Measurements from ENCODE around the gene DHX32. TPM values are rescaled to one million over a fixed set of nuclear protein-coding genes. Genes with fewer than 3 reads are reported as not detected.

Gene DHX32
- total and polyA plus RNA-seq, 2 donors (not counting 3 experiments of a cell fraction or from before 2014, with no cell fraction given) = 17.1 to 29.6 TPM

DNA sequence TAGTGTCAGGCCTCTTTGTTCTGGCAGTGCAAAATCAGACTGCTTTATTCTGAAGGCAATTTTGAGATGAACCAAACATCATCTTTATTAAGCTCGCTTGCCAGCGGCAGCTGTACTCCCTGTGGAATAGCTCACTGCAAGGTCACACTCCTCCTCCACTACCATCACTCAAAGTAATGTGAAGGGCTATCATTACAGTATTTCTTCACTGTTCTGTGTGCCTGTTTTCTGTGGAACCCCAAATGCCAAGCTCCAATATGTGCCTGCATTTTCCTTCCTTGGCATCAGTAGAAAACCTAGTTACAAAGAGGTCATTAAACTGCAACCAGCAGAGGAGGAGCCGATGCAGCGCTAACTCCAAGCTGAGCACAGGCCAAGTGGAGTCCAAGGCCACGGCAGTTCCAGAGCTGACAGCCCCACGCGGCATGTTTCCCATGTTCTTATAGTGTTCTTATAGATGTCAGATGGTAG lies 36.3 kb downstream of the DHX32 start:
- Histone ChIP-seq H3K9ac (replicated peaks; ENCODE audit: extremely low read depth, insufficient read depth, low read length) (no peak overlapping the region), H3K4me1 (ENCODE audit: control insufficient read depth, extremely low read depth, insufficient read depth, low read length) (peaks cover 14% of the 10 kb centered on the region), H4K20me1 (replicated peaks; ENCODE audit: control insufficient read depth, extremely low read depth, insufficient read depth, low read length) (no peaks in the 10 kb centered on the region), H3K27me3 (ENCODE audit: control insufficient read depth in 2 of 2, insufficient read depth in 2 of 2, low read length in 2 of 2) (no peaks in the 10 kb centered on the region), H3K79me2 (ENCODE audit: control insufficient read depth, insufficient read depth, low read length) (no peaks in the 10 kb centered on the region), H2AFZ (ENCODE audit: low read depth, low read length) (no peak overlapping the region), H3K4me3 (replicated peaks in 1 of 3; ENCODE audit: insufficient read depth in 1 of 3, low read depth in 1 of 3, low read length in 3 of 3) (no peak overlapping the region), H3K9me3 (replicated peaks; ENCODE audit: control insufficient read depth, insufficient read depth, low read length) (no peaks in the 10 kb centered on the region), H3K9me1 (replicated peaks; ENCODE audit: control insufficient read depth, extremely low read depth, insufficient read depth, low read length) (no peaks in the 10 kb centered on the region), H3K27ac (ENCODE audit: insufficient read depth, low read depth, low read length) (no peak overlapping the region), H3K36me3 (ENCODE audit: control insufficient read depth in 2 of 2, extremely low read depth in 1 of 2, insufficient read depth in 2 of 2, low read length in 2 of 2) (peaks cover 6% of the 10 kb centered on the region in 2 experiments), H3K4me2 (ENCODE audit: insufficient read depth, low read length) (no peak overlapping the region)
- dilution Hi-C loops (cut with MboI; ENCODE audit: extremely low pct_ligation_motif_present, low sequenced_read_pairs) (no loop called here), intact Hi-C loops (cut with micrococcal nuclease) (no loop called here)
- ChIA-PET CTCF (no interaction called here), POLR2A (no interaction called here)
- no peak for FAIRE-seq
- TF ChIP-seq FOS (IDR thresholded peaks at IDR 0.05; ENCODE audit: borderline replicate concordance, insufficient read depth, low read length) (no peak), POLR2A (IDR thresholded peaks at IDR 0.05; ENCODE audit: low read depth, low read length) (no peak), POLR2AphosphoS5 (IDR thresholded peaks at IDR 0.05; ENCODE audit: insufficient read depth, low read depth, low read length) (no peak), JUN (IDR thresholded peaks at IDR 0.05; ENCODE audit: borderline replicate concordance, insufficient read depth, insufficient read length, low read depth) (no peak), GATA2 (IDR thresholded peaks at IDR 0.05; ENCODE audit: insufficient read depth, insufficient read length, low read depth, low read length) (no peak), MYC (IDR thresholded peaks at IDR 0.05; ENCODE audit: low read depth, low read length) (no peak), EZH2 (IDR thresholded peaks at IDR 0.05; ENCODE audit: borderline replicate concordance, low read depth, low read length, severe bottlenecking) (no peak)
- TF ChIP-seq, protein P1, sequence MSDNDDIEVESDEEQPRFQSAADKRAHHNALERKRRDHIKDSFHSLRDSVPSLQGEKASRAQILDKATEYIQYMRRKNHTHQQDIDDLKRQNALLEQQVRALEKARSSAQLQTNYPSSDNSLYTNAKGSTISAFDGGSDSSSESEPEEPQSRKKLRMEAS (IDR thresholded peaks at IDR 0.05; ENCODE audit: insufficient read depth, insufficient read length) = no peak
- DNase-seq (ENCODE audit: low read depth, low spot score) = no peak
- no TSS peak for BruUV-seq (replicated peaks)
